HCT116 (cell line): ENCODE data around the gene FAM83E. TPM values are rescaled to one million over a fixed set of nuclear protein-coding genes. Genes with fewer than 3 reads are reported as not detected.

Source experiments
- ATAC-seq: fragments of 200-7000 bp; cut with Tn5 transposase; 2 replicates; pipeline ENCODE4 v1.9.1; 2020; ENCODE audit warnings: mild to moderate bottlenecking, moderate library complexity
- BruUV-seq: library from RNA; stranded (reverse); fragments of 400-500 nt; replicated peaks from 2 replicates; lab custom pipeline; 2021; lab: Mats Ljungman, UMichigan
- CTCF ChIA-PET: fragments of 300-600 bp; sonication (Branson Sonifier 250); formaldehyde crosslinking; loops from one replicate; lab custom pipeline; 2021; ENCODE audit warnings: antibody characterized with exemption; lab: Charles Lee
- POLR2A ChIA-PET: fragments of 300-600, 350-600 bp; sonication (Branson Sonifier 250); formaldehyde crosslinking; loops from one replicate; lab custom pipeline; 2021; ENCODE audit warnings: antibody characterized with exemption; lab: Charles Lee
- RAD21 ChIA-PET, 2 experiments: fragments of 300-600 bp; sonication (Branson Sonifier 250); formaldehyde crosslinking; loops; one replicate each; lab custom pipeline; 2023; ENCODE audit warnings: low total read pairs in 2 of 2; ENCODE audit not compliant: uncharacterized antibody in 2 of 2, unreplicated experiment in 2 of 2, low non-redundant PET in 1 of 2; lab: Charles Lee
- DNase-seq: peaks from one replicate; pipeline ENCODE4 v3.0.0-alpha.2; 2010; ENCODE audit warnings: low read depth, low spot score
- H2AFZ ChIP-seq: fragments of 200-600 bp; shearing (Covaris generic), sonication (generic); 2 replicates; pipeline ENCODE4 v1.6.1; 2017; ENCODE audit warnings: low read depth, mixed run types, mixed read lengths, antibody characterized with exemption, low read length; ENCODE audit not compliant: poor library complexity, severe bottlenecking
- H3K27ac ChIP-seq: 2 replicates; pipeline ENCODE4 v1.5.1; 2012; ENCODE audit warnings: low read depth, low read length
- H3K27me3 ChIP-seq: fragments of 200-600 bp; sonication (generic); 2 replicates; pipeline ENCODE4 v1.6.1; 2016; ENCODE audit warnings: mixed run types, low read length, mixed read lengths; ENCODE audit not compliant: insufficient read depth
- H3K36me3 ChIP-seq, 2 experiments: fragments of 200-500 bp in 1 of 2; fragments of 200-600 bp in 1 of 2; sonication (Bioruptor generic) in 1 of 2; sonication (generic) in 1 of 2; 2 replicates each; pipeline versions ENCODE4 v1.5.1 to v1.6.1; 2014 to 2016; ENCODE audit warnings: low read length in 2 of 2, inconsistent platforms in 1 of 2, mixed read lengths in 1 of 2, mixed run types in 1 of 2; ENCODE audit not compliant: insufficient read depth in 2 of 2, control insufficient read depth in 1 of 2
- H3K4me1 ChIP-seq, 2 experiments: fragments of 200-600 bp in 1 of 2; sonication (generic) in 1 of 2; 2 replicates each; pipeline versions ENCODE4 v1.5.1 to v1.6.1; 2012 to 2017; ENCODE audit warnings: low read length in 2 of 2, inconsistent platforms in 1 of 2, mild to moderate bottlenecking in 1 of 2, mixed read lengths in 1 of 2, mixed run types in 1 of 2, moderate library complexity in 1 of 2; ENCODE audit not compliant: insufficient read depth in 2 of 2, control insufficient read depth in 1 of 2
- H3K4me2 ChIP-seq: fragments of 200-600 bp; sonication (generic); 2 replicates; pipeline ENCODE4 v1.6.1; 2017; ENCODE audit warnings: mixed run types, low read length, mixed read lengths
- H3K4me3 ChIP-seq, 2 experiments: fragments of 200-600 bp in 1 of 2; sonication (generic) in 1 of 2; replicated peaks in 1 of 2; 2 replicates each; pipeline ENCODE4 v1.5.1; 2011 to 2016; ENCODE audit warnings: low read length in 2 of 2, control low read depth in 1 of 2, low read depth in 1 of 2, mild to moderate bottlenecking in 1 of 2, mixed read lengths in 1 of 2, mixed run types in 1 of 2
- H3K79me2 ChIP-seq: fragments of 200-600 bp; sonication (generic); 2 replicates; pipeline ENCODE4 v1.6.1; 2017; ENCODE audit warnings: mild to moderate bottlenecking, mixed run types, low read length, moderate library complexity, mixed read lengths; ENCODE audit not compliant: insufficient read depth
- H3K9ac ChIP-seq: fragments of 200-600 bp; sonication (generic); 2 replicates; pipeline ENCODE4 v1.6.1; 2016; ENCODE audit warnings: low read length, mixed read lengths
- H3K9me2 ChIP-seq: fragments of 200-600 bp; sonication (generic), shearing (Covaris generic); 2 replicates; pipeline ENCODE4 v1.6.1; 2017; ENCODE audit warnings: mixed run types, mild to moderate bottlenecking, moderate library complexity; ENCODE audit not compliant: insufficient read depth
- H3K9me3 ChIP-seq, 2 experiments: fragments of 200-500 bp in 1 of 2; fragments of 200-600 bp in 1 of 2; sonication (Bioruptor generic) in 1 of 2; sonication (generic) in 1 of 2; 2 replicates each; pipeline ENCODE4 v1.6.1; 2014 to 2017; ENCODE audit warnings: low read length in 2 of 2, mixed read lengths in 2 of 2, inconsistent platforms in 1 of 2, low read depth in 1 of 2, mild to moderate bottlenecking in 1 of 2, mixed run types in 1 of 2, moderate library complexity in 1 of 2; ENCODE audit not compliant: control insufficient read depth in 1 of 2, insufficient read depth in 1 of 2
- H4K20me1 ChIP-seq: fragments of 200-600 bp; sonication (generic), shearing (Covaris generic); 2 replicates; pipeline ENCODE4 v1.6.1; 2017; ENCODE audit warnings: mixed run types, mild to moderate bottlenecking, moderate library complexity; ENCODE audit not compliant: insufficient read depth
- ATF3 ChIP-seq: IDR thresholded peaks from 2 replicates; pipeline ENCODE4 v1.6.1; 2012
- CBX3 ChIP-seq: IDR thresholded peaks from 2 replicates; pipeline ENCODE4 v1.6.1; 2012; ENCODE audit warnings: low read depth
- CEBPB ChIP-seq: IDR thresholded peaks from 2 replicates; pipeline ENCODE4 v1.6.1; 2012; ENCODE audit warnings: low read depth
- CTCF ChIP-seq, 3 experiments: fragments of 200-600 bp in 1 of 3; sonication (generic) in 1 of 3; IDR thresholded peaks in 2 of 3; conservative IDR thresholded peaks in 1 of 3; 2 replicates each; pipeline ENCODE4 v1.5.1; 2012 to 2017; ENCODE audit warnings: low read depth in 2 of 3, low read length in 2 of 3, antibody characterized with exemption in 1 of 3, borderline replicate concordance in 1 of 3, control low read depth in 1 of 3, mild to moderate bottlenecking in 1 of 3, mixed read lengths in 1 of 3, mixed run types in 1 of 3, moderate library complexity in 1 of 3; ENCODE audit not compliant: insufficient read depth in 1 of 3
- EGR1 ChIP-seq: IDR thresholded peaks from 2 replicates; pipeline ENCODE4 v1.6.1; 2012; ENCODE audit warnings: low read depth
- ELF1 ChIP-seq: IDR thresholded peaks from 2 replicates; pipeline ENCODE4 v1.6.1; 2012; ENCODE audit warnings: low read depth, borderline replicate concordance
- EZH2 ChIP-seq: fragments of 200-600 bp; sonication (generic); IDR thresholded peaks from 2 replicates; pipeline ENCODE4 v1.6.1; 2017; ENCODE audit warnings: antibody characterized with exemption, mixed run types
- EZH2phosphoT487 ChIP-seq: fragments of 200-600 bp; IDR thresholded peaks from 2 replicates; pipeline ENCODE4 v1.6.1; 2018; ENCODE audit warnings: antibody characterized with exemption, borderline replicate concordance
- FOSL1 ChIP-seq: IDR thresholded peaks from 2 replicates; pipeline ENCODE4 v1.6.1; 2012; ENCODE audit warnings: low read depth
- JUND ChIP-seq: IDR thresholded peaks from 2 replicates; pipeline ENCODE4 v1.6.1; 2012
- POLR2A ChIP-seq: IDR thresholded peaks from 2 replicates; pipeline ENCODE4 v1.7.0; 2011; ENCODE audit warnings: borderline replicate concordance; ENCODE audit not compliant: insufficient read depth, insufficient read length; ENCODE audit errors: extremely low read depth
- POLR2AphosphoS5 ChIP-seq: IDR thresholded peaks from 2 replicates; pipeline ENCODE4 v1.6.1; 2011; ENCODE audit warnings: mild to moderate bottlenecking, low read depth, low read length, moderate library complexity
- RAD21 ChIP-seq: IDR thresholded peaks from 2 replicates; pipeline ENCODE4 v1.6.1; 2012; ENCODE audit warnings: low read depth, mild to moderate bottlenecking
- REST ChIP-seq: IDR thresholded peaks from 2 replicates; pipeline ENCODE4 v1.6.1; 2012; ENCODE audit warnings: low read depth
- SP1 ChIP-seq: IDR thresholded peaks from 2 replicates; pipeline ENCODE4 v1.6.1; 2012; ENCODE audit warnings: low read depth
- YY1 ChIP-seq: IDR thresholded peaks from 2 replicates; pipeline ENCODE4 v1.6.1; 2011; ENCODE audit warnings: low read length, low read depth, moderate library complexity, mild to moderate bottlenecking; ENCODE audit not compliant: insufficient replicate concordance; ENCODE audit errors: extremely low read depth
- ZNF274 ChIP-seq: fragments of 200-500 bp; sonication (Bioruptor generic); IDR thresholded peaks from 2 replicates; pipeline ENCODE4 v1.6.1; 2014; ENCODE audit warnings: mild to moderate bottlenecking, low read depth, low read length, inconsistent platforms
- intact Hi-C: fragments of 100-400 bp; cut with micrococcal nuclease; formaldehyde crosslinking; loops from 2 replicates; pipeline ENCODE4 v1.10.0; 2022
- total RNA-seq: library from RNA; stranded (reverse); gene quantifications from one replicate; pipeline ENCODE4 v1.2.1, GENCODE V29; 2021; ENCODE audit not compliant: unreplicated experiment
- TF ChIP-seq, protein P1 (sequence below): IDR thresholded peaks from 2 replicates; pipeline ENCODE4 v1.6.1; 2012

The FAM83E gene
- total RNA-seq, 1 experiment from 2014 or later = 6.8 TPM

- POLR2A ChIA-PET = no interaction called here
- H2AFZ ChIP-seq = no peak overlapping the region
- no peak for DNase-seq
- peaks cover 8 to 15% of the 10 kb centered on the region in 2 experiments for H3K4me1 ChIP-seq
- no peaks in the 10 kb centered on the region for H3K27me3 ChIP-seq
- no peak overlapping the region for H3K9ac ChIP-seq
- H3K9me2 ChIP-seq = no peaks in the 10 kb centered on the region
- no peak overlapping the region for H3K4me2 ChIP-seq
- ATAC-seq = no peak
- BruUV-seq = no TSS peak
- intact Hi-C loops = loop anchor here (10.0 kb wide), 1 partner anchor 257 kb away; the partner anchor contains the start of gene EMP3
- no peak overlapping the region for H3K4me3 ChIP-seq
- no peaks in the 10 kb centered on the region for H4K20me1 ChIP-seq
- H3K27ac ChIP-seq = no peak overlapping the region
- TF ChIP-seq EGR1 (no peak), ATF3 (no peak), CEBPB (no peak), EZH2 (no peak), ELF1 (no peak), POLR2A (no peak), JUND (no peak), REST (no peak), FOSL1 (no peak), RAD21 (no peak), EZH2phosphoT487 (no peak), ZNF274 (no peak), CBX3 (no peak), CTCF (IDR thresholded peaks at IDR 0.05 in 2 of 3, conservative IDR thresholded peaks at IDR 0.05 in 1 of 3; ENCODE audit: borderline replicate concordance in 1 of 3, insufficient read depth in 1 of 3, low read depth in 2 of 3, low read length in 2 of 3) (no peak), YY1 (no peak), SP1 (no peak), POLR2AphosphoS5 (no peak)
- TF ChIP-seq, protein P1, sequence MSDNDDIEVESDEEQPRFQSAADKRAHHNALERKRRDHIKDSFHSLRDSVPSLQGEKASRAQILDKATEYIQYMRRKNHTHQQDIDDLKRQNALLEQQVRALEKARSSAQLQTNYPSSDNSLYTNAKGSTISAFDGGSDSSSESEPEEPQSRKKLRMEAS = no peak
- TF ChIP-seq, all 23 proteins: peak for 0
- Histone ChIP-seq H3K79me2 (no peaks in the 10 kb centered on the region), H3K9me3 (no peaks in the 10 kb centered on the region), H3K36me3 (no peaks in the 10 kb centered on the region)
- RAD21 ChIA-PET = interaction anchor here (0.6 to 3.1 kb wide), 2 partner anchors 75 to 161 kb away, joined by 3 to 75 read pairs; no protein-coding TSS in a partner anchor
- CTCF ChIA-PET = interaction anchor here (7.7 kb wide), 1 partner anchor 75 kb away, joined by 276 read pairs; no protein-coding TSS in a partner anchor
Measured at GRCh38 chr19:48582168-48582567, 32.7 kb downstream of the FAM83E start.
